ENCODE data around the gene PFKFB3.
A peak's percentile ranks its signal among the peaks of the same experiment; 100 is the strongest.

DNA sequence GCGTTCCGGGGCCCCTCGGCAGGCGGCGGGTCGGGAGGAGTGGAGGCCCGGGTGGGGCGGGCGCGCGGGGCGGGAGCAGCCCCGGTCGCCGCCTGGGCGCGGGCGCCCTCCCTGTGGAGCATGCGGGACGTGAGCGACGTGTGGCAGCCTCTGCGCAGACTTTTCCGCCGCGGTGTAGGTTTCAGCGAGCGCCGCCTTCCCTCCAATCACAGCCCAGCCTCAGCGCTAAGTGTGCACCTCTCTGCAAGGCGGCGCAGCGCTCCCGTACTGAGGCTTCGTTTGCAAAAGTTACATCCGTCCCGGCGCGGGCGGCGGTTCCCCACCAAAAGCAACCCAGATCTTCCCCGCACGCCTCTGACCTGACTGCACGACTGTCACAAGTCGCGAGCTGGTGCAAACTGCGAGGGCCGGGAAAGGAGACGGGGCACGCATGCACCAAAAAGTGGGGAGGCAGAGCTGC, 1.2 kb upstream of the PFKFB3 start:
- TF ChIP-seq, protein P1, sequence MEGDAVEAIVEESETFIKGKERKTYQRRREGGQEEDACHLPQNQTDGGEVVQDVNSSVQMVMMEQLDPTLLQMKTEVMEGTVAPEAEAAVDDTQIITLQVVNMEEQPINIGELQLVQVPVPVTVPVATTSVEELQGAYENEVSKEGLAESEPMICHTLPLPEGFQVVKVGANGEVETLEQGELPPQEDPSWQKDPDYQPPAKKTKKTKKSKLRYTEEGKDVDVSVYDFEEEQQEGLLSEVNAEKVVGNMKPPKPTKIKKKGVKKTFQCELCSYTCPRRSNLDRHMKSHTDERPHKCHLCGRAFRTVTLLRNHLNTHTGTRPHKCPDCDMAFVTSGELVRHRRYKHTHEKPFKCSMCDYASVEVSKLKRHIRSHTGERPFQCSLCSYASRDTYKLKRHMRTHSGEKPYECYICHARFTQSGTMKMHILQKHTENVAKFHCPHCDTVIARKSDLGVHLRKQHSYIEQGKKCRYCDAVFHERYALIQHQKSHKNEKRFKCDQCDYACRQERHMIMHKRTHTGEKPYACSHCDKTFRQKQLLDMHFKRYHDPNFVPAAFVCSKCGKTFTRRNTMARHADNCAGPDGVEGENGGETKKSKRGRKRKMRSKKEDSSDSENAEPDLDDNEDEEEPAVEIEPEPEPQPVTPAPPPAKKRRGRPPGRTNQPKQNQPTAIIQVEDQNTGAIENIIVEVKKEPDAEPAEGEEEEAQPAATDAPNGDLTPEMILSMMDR (IDR thresholded peaks at IDR 0.05) = no peak
- peak in 1 of 2 donors; percentile 14 for TF ChIP-seq POLR2A (IDR thresholded peaks at IDR 0.05)
